ENCODE measurements around the gene SAA4.

Gene SAA4

GRCh38 chr11:18188796-18189195 lies 47.8 kb downstream of the SAA4 start:
- no peak for DNase-seq

Measured in eye (tissue), 1 donor.